GM23338 (cell line): Measurements from ENCODE around the gene PRPS2. TPM values are rescaled to one million over a fixed set of nuclear protein-coding genes. Genes with fewer than 3 reads are reported as not detected.

ENCODE experiments used
- ATAC-seq: fragments of 200-7000 bp; cut with Tn5 transposase; 3 replicates; pipeline ENCODE4 v1.9.1; 2020
- DNase-seq: peaks from one replicate; pipeline ENCODE4 v3.0.0-alpha.2; 2015; ENCODE audit warnings: low spot score
- H2AFZ ChIP-seq: fragments of 200-600 bp; sonication (generic); 2 replicates; pipeline ENCODE4 v1.8.0; 2016; ENCODE audit warnings: antibody characterized with exemption, mild to moderate bottlenecking, moderate library complexity
- H3F3A ChIP-seq: fragments of 200-600 bp; sonication (generic); replicated peaks from 2 replicates; pipeline ENCODE4 v1.8.0; 2017; ENCODE audit warnings: antibody characterized with exemption, mixed run types, low read depth
- H3K27ac ChIP-seq: fragments of 200-600 bp; sonication (generic); 2 replicates; pipeline ENCODE4 v1.6.1; 2016; ENCODE audit warnings: low read depth
- H3K27me3 ChIP-seq: fragments of 200-600 bp; sonication (generic); 2 replicates; pipeline ENCODE4 v1.8.0; 2016; ENCODE audit warnings: mild to moderate bottlenecking, mixed run types, moderate library complexity; ENCODE audit not compliant: insufficient read depth
- H3K36me3 ChIP-seq: fragments of 200-600 bp; sonication (generic); 2 replicates; pipeline ENCODE4 v1.8.0; 2016; ENCODE audit warnings: mild to moderate bottlenecking; ENCODE audit not compliant: insufficient read depth
- H3K4me1 ChIP-seq: fragments of 200-600 bp; sonication (generic); 2 replicates; pipeline ENCODE4 v1.8.0; 2016; ENCODE audit warnings: mild to moderate bottlenecking, moderate library complexity; ENCODE audit not compliant: insufficient read depth
- H3K4me2 ChIP-seq: fragments of 200-600 bp; sonication (generic); 2 replicates; pipeline ENCODE4 v1.7.1; 2017; ENCODE audit warnings: mixed run types
- H3K4me3 ChIP-seq: fragments of 200-600 bp; sonication (generic); 2 replicates; pipeline ENCODE4 v1.6.1; 2016; ENCODE audit warnings: mixed run types
- H3K79me2 ChIP-seq: fragments of 200-600 bp; sonication (generic); replicated peaks from 2 replicates; pipeline ENCODE4 v1.8.0; 2017; ENCODE audit warnings: mild to moderate bottlenecking; ENCODE audit not compliant: insufficient read depth
- H3K9me2 ChIP-seq: fragments of 200-600 bp; sonication (generic); 2 replicates; pipeline ENCODE4 v1.8.0; 2017; ENCODE audit not compliant: insufficient read depth
- H4K20me1 ChIP-seq: fragments of 200-600 bp; sonication (generic); replicated peaks from 2 replicates; pipeline ENCODE4 v1.8.0; 2017; ENCODE audit warnings: mild to moderate bottlenecking; ENCODE audit not compliant: insufficient read depth
- H3K27ac Mint-ChIP-seq: 2 replicates; pipeline ENCODE4 v1.8.0; 2020; ENCODE audit warnings: inconsistent platforms, mild to moderate bottlenecking, moderate library complexity, mixed read lengths
- H3K27me3 Mint-ChIP-seq: 3 replicates; pipeline ENCODE4 v1.8.0; 2022; ENCODE audit warnings: low read depth, mild to moderate bottlenecking, moderate library complexity, mixed read lengths, inconsistent platforms; ENCODE audit not compliant: insufficient read depth, poor library complexity
- H3K36me3 Mint-ChIP-seq: 3 replicates; pipeline ENCODE4 v1.8.0; 2021; ENCODE audit warnings: low read depth, mild to moderate bottlenecking, inconsistent platforms, moderate library complexity, mixed read lengths
- H3K4me1 Mint-ChIP-seq: 3 replicates; pipeline ENCODE4 v1.8.0; 2020; ENCODE audit warnings: mild to moderate bottlenecking, inconsistent platforms, mixed read lengths
- H3K4me3 Mint-ChIP-seq: 3 replicates; pipeline ENCODE4 v1.8.0; 2021; ENCODE audit warnings: moderate library complexity, mild to moderate bottlenecking, inconsistent platforms, mixed read lengths
- H3K9me3 Mint-ChIP-seq: 3 replicates; pipeline ENCODE4 v1.8.0; 2020; ENCODE audit warnings: moderate library complexity, mild to moderate bottlenecking, inconsistent platforms, mixed read lengths
- CREB1 ChIP-seq: fragments of 250-450 bp; sonication (Bioruptor Pico); IDR thresholded peaks from 2 replicates; pipeline ENCODE4 v1.5.0; 2020; ENCODE audit warnings: low read depth, mild to moderate bottlenecking, moderate library complexity
- CTCF ChIP-seq, 2 experiments: fragments of 200-600 bp in 1 of 2; sonication (generic) in 1 of 2; conservative IDR thresholded peaks; 2 replicates each; pipeline versions ENCODE4 v1.5.1 to v1.6.1; 2016 to 2017; ENCODE audit warnings: antibody characterized with exemption in 2 of 2, low read depth in 2 of 2, mild to moderate bottlenecking in 2 of 2, moderate library complexity in 1 of 2
- ETS1 ChIP-seq: IDR thresholded peaks from 2 replicates; pipeline ENCODE4 v1.6.1; 2016; ENCODE audit warnings: antibody characterized with exemption
- EZH2 ChIP-seq: fragments of 200-600 bp; sonication (generic); IDR thresholded peaks from one replicate; pipeline ENCODE4 v1.8.0; 2017; ENCODE audit warnings: antibody characterized with exemption, mild to moderate bottlenecking, low read depth; ENCODE audit not compliant: unreplicated experiment
- EZH2phosphoT487 ChIP-seq: fragments of 200-600 bp; sonication (generic); IDR thresholded peaks from one replicate; pipeline ENCODE4 v1.8.1; 2018; ENCODE audit warnings: antibody characterized with exemption; ENCODE audit not compliant: unreplicated experiment
- JUNB ChIP-seq: IDR thresholded peaks from one replicate; pipeline ENCODE4 v1.6.1; 2016; ENCODE audit warnings: antibody characterized with exemption; ENCODE audit not compliant: unreplicated experiment
- NANOG ChIP-seq: IDR thresholded peaks from 2 replicates; pipeline ENCODE4 v1.6.1; 2016; ENCODE audit warnings: antibody characterized with exemption, borderline replicate concordance
- POLR2AphosphoS5 ChIP-seq: IDR thresholded peaks from 2 replicates; pipeline ENCODE4 v1.6.1; 2016; ENCODE audit warnings: antibody characterized with exemption, low read depth
- REST ChIP-seq: IDR thresholded peaks from one replicate; pipeline ENCODE4 v1.6.1; 2018; ENCODE audit warnings: antibody characterized with exemption; ENCODE audit not compliant: unreplicated experiment
- STAT1 ChIP-seq: IDR thresholded peaks from one replicate; pipeline ENCODE4 v1.6.1; 2016; ENCODE audit warnings: antibody characterized with exemption; ENCODE audit not compliant: unreplicated experiment
- ZNF114 ChIP-seq: fragments of 250-450 bp; sonication (Bioruptor Pico); IDR thresholded peaks from 2 replicates; pipeline ENCODE4 v1.5.0; 2020; ENCODE audit warnings: mild to moderate bottlenecking, moderate library complexity
- ZNF331 ChIP-seq: fragments of 250-450 bp; sonication (Bioruptor Pico); IDR thresholded peaks from 2 replicates; pipeline ENCODE4 v1.5.0; 2020; ENCODE audit warnings: low read depth, mild to moderate bottlenecking, moderate library complexity
- ZNF462 ChIP-seq: fragments of 250-450 bp; sonication (Bioruptor Pico); IDR thresholded peaks from 2 replicates; pipeline ENCODE4 v1.5.0; 2020; ENCODE audit warnings: mild to moderate bottlenecking, moderate library complexity
- polyA plus RNA-seq: library from polyadenylated mRNA; unstranded; fragments of >200 nt; fragmentation: Nextera tagmentation; extraction: Ambion mirVana; gene quantifications from 2 replicates; pipeline ENCODE4 v1.2.1, GENCODE V29; 2016
- total RNA-seq: library from RNA; depleted of rRNA; stranded (reverse); fragments of >200 nt; shearing (Covaris generic); gene quantifications from 2 replicates; pipeline ENCODE4 v1.2.3, GENCODE V29; 2014

PRPS2 gene
- total and polyA plus RNA-seq, 2 experiments from 2014 or later: 46.4 to 49.3 TPM

GRCh38 chrX:12819222-12819621 is 28.0 kb downstream of the PRPS2 start:
- Mint-ChIP-seq H3K27me3 (no peaks in the 10 kb centered on the region), H3K36me3 (peaks cover 60% of the 10 kb centered on the region), H3K4me1 (no peaks in the 10 kb centered on the region), H3K27ac (no peak overlapping the region), H3K9me3 (no peaks in the 10 kb centered on the region), H3K4me3 (no peak overlapping the region)
- Histone ChIP-seq H2AFZ (no peak overlapping the region), H4K20me1 (no peaks in the 10 kb centered on the region), H3K4me1 (no peaks in the 10 kb centered on the region), H3K27ac (no peak overlapping the region), H3K27me3 (no peaks in the 10 kb centered on the region), H3K4me2 (no peak overlapping the region), H3K9me2 (no peaks in the 10 kb centered on the region), H3K36me3 (no peaks in the 10 kb centered on the region), H3K79me2 (no peaks in the 10 kb centered on the region), H3F3A (no peaks in the 10 kb centered on the region), H3K4me3 (no peak overlapping the region)
- DNase-seq (no peak), ATAC-seq (no peak)
- TF ChIP-seq ZNF462 (no peak), POLR2AphosphoS5 (no peak), REST (no peak), NANOG (no peak), ZNF114 (CRISPR knock-in tag) (no peak), CTCF (conservative IDR thresholded peaks at IDR 0.05; ENCODE audit: low read depth in 2 of 2) (no peak), EZH2 (no peak), JUNB (no peak), CREB1 (no peak), ETS1 (no peak), EZH2phosphoT487 (no peak), STAT1 (no peak), ZNF331 (no peak)
